Measurements from ENCODE around the gene IQGAP2. TPM values are rescaled to one million over a fixed set of nuclear protein-coding genes. Genes with fewer than 3 reads are reported as not detected.

The IQGAP2 gene
- total and polyA plus RNA-seq, 9 of the 15 experiments (the other 6 are each of a cell fraction or from before 2014, with no cell fraction given), result 8.7 to 23.2 (median 17.4) TPM

- TF ChIP-seq ZBTB40 (IDR thresholded peaks at IDR 0.05), result no peak; the same call in 1 of the 2 replicates
- no peak for TF ChIP-seq ZBTB40 (CRISPR knock-in tag; IDR thresholded peaks at IDR 0.05)
- TF ChIP-seq, protein P1, sequence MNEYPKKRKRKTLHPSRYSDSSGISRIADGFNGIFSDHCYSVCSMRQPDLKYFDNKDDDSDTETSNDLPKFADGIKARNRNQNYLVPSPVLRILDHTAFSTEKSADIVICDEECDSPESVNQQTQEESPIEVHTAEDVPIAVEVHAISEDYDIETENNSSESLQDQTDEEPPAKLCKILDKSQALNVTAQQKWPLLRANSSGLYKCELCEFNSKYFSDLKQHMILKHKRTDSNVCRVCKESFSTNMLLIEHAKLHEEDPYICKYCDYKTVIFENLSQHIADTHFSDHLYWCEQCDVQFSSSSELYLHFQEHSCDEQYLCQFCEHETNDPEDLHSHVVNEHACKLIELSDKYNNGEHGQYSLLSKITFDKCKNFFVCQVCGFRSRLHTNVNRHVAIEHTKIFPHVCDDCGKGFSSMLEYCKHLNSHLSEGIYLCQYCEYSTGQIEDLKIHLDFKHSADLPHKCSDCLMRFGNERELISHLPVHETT (CRISPR knock-in tag; conservative IDR thresholded peaks at IDR 0.05 in 1 of 2, IDR thresholded peaks at IDR 0.05 in 1 of 2), result no peak
- TF ChIP-seq TCF7L2 (IDR thresholded peaks at IDR 0.05; ENCODE audit: low read depth, low read length), result no peak
- TF ChIP-seq ZNF408 (CRISPR knock-in tag; IDR thresholded peaks at IDR 0.05; ENCODE audit: low read depth), result no peak
- TF ChIP-seq NR2F6 (CRISPR knock-in tag; IDR thresholded peaks at IDR 0.05), result no peak
- TF ChIP-seq CREB1 (IDR thresholded peaks at IDR 0.05), result peak; percentile 20; the same call in 1 of the 2 replicates
- TF ChIP-seq CREB1 (CRISPR knock-in tag; IDR thresholded peaks at IDR 0.05), result no peak
- TF ChIP-seq SMARCA4 (IDR thresholded peaks at IDR 0.05), result peak; percentile 75
- peak in 1 of 2 experiments; percentile 50; a peak in 1 of 4 replicates for TF ChIP-seq TEAD1 (CRISPR knock-in tag; IDR thresholded peaks at IDR 0.05)
- TF ChIP-seq ESRRB (CRISPR knock-in tag; IDR thresholded peaks at IDR 0.05; ENCODE audit: borderline replicate concordance), result no peak
These were observed 140.0 kb downstream of the IQGAP2 start (continued) for GRCh38 chr5:76542887-76543690.
